Fibroblast of skin of left quadriceps (primary cell): ENCODE results near the gene PGLYRP1.

ENCODE experiments used
- DNase-seq, 2 experiments: peaks; one replicate each; pipeline ENCODE4 v3.0.0-alpha.2; 2013; ENCODE audit warnings: low read depth in 2 of 2

The PGLYRP1 gene

DNA sequence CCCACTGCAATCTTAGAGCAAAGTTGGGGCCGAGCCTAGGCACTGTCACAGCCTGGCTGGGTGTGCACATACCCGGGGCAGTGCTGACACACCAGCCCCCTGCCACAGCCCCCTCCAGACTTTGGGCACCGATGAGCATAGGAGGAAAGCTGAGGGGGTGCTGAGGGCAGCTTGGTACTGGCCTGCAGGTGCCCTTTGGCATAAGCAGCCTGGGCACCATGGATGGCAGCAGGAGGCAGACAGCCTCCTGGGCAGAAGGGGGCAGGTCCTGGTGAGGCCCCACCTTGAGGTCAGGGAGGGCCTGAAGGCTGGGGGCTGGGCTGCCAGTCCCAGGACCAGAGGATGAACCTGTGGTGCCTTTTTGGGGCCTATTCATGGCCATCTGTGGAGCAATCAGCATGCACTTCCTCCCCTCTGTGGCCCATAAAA lies 9.8 kb upstream of the PGLYRP1 start:
- no peak for DNase-seq

DNA sequence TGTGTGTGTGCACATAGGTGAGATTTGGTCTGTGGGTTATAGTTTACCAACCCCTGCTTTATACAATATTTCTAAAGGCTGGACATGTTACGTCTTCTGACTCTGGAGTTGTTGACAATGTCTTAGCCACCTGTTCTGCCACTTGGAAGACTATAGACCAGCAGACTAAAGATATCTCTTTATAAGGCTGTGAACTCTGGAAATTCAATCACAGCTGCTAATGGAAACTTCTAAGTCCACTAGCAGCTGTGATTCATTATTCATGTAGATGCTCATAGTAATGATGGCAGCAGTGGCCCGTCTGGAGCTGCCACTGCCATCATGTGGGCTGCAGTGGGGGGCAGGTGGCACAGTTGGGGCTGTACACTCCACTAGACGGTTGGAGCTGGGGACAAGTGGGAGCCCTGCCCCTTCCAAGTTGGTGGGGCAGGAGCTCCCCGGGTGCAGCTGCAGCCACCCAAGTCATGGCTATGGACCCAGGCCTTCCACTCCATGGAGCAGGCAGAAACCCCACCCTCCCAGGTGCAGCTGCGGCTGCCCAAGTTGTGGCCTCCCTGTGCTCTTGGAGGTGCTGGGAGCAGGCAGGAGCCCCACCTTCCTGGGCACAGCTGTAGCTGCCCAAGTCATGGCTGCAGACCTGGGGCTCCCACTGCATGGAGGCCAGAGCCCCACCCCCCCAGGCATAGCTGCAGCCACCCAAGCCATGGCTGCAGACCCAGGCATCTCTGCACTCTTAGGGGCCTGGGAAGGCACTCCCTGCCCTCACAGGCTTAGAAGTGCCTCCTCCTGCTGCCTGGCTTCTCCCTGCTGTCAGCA lies 9.1 kb upstream of the PGLYRP1 start:
- DNase-seq: no peak

DNA sequence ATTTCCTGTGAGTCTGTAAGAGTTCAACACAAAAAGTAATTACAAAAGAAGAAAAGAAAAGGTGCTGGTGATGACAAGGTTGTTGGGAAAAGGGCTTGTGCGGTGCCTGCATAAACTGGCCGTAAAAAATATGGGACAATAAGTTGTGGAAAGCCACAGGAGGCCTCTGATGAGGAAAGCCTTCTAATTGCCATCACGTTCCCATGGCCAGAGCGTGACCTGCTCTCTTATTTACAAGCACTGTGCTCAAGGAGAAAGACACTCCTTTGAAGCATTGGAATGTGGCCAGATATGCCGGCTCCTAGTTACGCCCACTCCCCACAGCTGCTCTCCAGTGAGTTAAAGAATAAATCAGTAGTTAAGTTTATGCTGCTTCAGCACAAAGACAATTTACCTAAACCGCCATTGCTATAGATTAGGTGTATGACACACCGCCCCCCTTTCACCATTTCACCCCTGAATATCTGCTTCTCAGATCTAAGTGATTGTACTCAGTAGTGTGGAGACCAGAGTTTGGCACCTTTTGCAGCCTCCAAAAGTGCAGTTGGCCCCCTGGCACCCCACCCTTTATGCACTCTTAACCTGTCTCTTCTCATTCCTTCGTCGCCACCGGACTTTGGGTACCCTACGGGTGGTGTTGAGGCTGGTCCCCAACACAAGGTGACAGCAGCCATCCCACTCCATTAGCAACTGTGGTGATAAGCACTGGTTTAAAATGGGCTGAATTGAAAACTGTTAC lies 8.1 kb upstream of the PGLYRP1 start:
- no peak for DNase-seq

DNA sequence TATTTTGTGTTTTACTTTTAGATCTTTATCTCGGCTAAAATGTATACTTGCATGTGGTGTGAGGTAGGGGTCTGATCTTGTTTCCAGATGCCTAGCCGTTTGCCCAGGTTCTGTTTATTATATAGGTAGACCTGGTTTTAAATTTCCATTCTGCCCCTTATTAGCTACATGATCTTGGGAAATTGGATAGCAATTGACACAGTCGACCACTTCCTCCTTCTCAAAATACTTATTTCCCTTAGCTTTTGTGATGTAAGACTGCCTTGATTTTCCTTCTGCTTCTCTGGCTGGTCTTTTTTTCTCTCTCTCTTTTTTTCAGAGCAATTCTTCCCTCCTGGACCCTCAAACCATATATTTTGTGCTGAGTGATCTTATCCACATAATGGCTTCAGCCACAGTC lies 3.0 kb upstream of the PGLYRP1 start:
- DNase-seq: no peak

DNA sequence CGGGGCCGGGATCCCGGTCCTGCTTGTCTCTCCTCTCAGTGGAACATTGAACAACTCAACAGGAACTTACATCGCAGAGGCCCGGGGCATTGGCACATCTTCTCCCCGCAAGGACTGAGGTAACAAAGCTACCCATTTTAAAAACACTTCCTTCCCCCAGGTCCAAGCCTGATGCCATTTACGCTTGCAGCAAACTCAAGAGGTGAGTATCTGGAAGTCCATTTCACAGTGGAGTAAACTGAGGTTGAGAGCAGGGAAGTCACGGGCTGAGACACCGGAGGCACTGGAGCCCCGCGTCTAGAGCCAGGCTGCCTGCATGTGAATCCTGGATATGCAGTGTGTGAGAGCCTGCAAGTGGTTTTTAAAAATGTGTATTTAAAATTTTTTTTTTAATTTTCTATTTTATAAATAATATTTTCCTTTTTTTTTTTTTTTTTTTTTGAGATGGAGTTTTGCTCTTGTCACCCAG lies 492 bp upstream of the PGLYRP1 start:
- no peak for DNase-seq

DNA sequence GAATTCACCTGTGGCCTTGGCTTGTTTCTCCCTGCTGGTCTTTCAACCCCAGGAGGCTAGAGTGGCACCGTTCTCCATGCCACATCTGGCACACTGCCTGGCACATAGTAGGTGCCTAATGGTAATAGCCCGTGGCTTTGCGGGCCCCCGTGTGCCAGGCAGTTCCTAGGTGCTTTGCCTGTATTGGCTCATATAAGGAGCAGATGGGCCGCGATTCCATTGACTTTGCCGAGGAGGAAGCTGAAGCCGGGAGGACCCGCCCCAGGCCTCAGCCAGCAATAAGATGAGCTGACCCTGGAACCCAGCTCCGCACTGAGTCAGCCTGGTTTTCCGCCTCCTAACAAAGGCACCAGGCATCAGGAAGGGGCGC lies 807 bp downstream of the PGLYRP1 start:
- no peak for DNase-seq

DNA sequence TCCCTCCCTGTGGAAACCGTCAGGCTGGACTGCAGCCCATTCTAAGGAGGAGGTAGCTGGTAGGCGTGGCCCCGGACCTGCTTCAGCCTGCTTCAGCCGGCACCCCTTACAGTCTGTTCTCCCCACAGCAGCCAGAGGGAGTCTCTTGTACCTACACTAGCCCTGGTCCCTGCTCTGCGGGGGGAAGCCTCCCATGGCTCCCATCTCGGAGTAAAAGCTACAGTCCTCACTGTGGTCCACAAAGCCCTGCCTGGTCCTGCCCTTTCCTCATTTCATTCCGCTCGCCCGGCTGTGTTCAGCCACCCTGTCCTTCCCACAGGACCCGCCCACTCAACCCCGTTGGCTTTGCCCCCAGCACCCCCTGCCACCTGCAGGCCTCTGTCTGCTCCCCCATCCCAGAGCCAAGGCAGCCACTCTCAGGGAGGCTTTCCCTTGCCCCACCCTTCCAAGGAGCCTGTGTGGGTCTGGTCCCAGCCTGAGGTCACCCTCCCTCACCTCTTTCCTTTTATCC lies 1.3 kb downstream of the PGLYRP1 start:
- no peak for DNase-seq

DNA sequence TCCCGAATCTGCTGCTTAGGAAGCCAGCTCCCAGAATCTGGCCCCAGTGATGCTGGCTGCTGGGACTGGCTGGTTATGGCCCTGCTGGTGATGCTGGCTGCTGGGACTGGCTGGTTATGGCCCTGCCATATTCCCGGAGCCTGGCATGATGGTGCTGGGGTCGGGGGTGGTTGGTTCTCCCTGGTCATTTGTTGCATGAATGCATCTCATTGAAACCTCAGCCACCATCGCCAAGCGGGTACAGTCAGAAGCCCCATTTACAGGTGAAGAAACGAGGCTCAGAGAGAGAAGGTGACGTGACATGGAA lies 2.1 kb downstream of the PGLYRP1 start:
- no peak for DNase-seq

DNA sequence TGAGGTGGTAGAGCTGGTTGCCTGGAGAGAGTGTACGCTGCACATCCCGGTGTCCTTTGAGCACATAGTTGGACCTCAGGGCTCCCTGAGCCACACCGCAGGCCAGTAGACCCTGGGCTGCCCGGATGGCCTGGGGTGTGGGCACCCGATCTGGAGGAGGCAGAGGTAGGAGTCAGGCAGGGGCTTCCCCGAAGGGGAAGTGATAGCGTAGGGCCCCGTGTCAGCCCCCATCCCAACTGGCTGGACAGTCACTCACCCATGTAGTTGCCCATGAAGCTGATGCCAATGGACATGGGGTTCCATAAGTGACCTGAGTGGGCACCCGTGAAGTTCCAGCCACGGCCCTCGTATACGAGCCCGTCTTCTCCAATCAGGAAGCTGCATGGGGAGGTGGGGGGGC lies 3.6 kb downstream of the PGLYRP1 start:
- no peak for DNase-seq

DNA sequence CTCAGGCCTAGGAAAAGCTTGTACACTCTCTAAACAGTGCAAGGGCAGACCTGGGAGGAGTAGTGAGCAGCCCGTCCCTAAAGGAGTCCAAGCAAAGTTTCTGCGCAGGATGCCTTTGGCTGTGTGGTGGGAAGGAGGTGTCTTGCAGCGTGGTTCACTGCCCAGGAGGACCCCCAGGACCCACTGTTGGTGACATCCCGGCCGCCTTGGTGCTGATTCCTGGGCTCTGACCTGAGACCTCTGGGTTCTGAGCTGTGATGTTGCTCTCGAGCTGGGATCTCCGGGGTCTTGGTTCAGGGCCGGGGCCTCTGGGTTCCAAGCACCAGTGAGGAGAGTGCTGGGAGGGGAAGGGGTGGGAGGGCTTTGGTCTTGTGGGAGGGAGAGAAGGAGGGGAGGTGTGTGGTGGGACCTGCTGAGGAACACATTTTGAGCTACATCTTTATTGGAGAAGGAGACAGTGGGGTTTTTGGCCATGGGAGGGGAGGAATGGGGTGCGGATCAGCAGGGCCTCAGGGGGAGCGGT lies 4.1 kb downstream of the PGLYRP1 start:
- no peak for DNase-seq

DNA sequence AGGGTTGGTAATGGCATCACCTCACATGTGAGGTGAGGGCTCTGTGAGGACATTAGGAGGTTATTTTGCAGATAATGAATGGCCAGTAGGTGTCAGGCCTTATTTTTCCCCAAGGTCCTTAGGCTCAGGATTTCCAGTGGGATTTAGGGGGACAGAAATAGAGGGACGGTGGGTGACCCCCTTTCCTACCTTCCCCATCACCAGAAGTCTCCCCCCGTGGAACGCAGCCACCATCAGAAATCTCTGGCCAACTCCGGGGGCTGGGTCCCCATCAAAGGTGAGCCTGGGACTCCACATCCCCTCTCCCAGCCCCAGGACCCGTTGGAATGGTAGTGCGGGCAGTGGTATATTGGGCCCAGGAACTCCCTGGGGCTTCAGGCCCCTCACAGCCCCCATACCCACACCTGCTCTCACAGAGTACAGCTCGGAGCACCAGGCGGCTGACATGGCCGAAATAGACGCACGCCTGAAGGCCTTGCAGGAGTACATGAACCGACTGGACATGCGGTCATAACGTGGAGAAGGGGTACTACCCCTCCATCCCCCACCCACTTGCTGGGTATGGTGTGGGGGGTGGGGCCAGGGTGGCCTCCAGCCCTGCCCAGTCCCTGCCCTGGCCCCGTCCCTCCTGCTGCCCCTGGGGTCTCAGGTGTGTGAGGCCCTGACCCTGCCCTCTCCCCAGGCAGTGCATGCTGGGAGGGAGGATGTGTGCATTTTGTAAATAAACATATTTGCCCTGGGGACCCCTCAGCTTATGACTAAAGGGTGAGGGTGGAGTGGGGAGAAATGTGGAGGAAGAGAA lies 4.8 kb downstream of the PGLYRP1 start:
- DNase-seq: no peak

DNA sequence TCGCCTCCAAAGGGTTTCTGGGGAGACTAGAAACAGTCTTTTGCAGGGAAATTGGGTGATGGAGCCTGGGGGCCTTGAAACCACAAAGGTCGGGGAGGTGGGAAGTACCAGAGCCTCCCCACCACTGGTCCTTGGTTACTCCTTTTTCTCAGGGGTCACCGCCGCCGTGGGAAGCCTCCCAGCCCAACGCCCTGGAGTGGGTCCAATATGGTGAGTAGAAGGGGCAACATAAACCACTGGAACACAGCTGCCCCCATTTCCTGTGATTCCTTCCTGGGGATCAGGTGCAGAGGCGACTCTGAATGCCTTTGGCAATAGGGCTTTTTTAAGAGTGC lies 5.8 kb downstream of the PGLYRP1 start:
- DNase-seq: no peak

DNA sequence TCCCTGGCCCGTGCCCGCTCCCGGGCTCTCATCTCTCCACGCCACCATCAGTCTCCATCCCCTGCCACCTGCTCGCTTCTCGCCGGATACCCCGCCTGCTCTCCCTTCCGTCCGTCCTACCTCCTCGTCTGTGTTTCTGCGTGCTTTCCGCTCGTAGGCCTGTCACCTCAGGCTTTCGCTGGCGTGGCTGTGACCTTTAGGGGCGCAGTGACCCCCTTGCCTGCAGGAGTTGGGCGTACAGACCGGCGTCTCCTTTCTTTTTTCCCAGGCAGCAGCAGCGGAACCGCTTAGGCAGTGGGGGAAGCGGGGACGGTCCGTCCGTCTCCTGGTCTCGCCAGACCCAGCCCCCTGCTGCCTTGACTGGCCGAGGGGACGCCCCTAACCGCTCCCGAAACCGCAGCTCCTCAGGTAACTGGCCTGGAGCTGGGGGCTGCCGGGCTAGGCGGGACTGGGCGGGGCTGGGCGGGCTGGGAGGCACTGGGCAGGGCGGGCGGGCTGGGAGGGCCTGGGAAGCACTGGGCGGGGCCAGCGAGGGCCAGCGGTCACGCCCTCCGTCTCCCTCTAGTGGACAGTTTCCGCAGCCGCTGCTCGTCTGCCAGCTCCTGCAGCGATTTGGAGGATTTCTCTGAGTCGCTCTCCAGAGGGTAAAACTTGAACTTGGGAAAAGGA lies 6.3 kb downstream of the PGLYRP1 start:
- peak; percentile 32 to 37 for DNase-seq

DNA sequence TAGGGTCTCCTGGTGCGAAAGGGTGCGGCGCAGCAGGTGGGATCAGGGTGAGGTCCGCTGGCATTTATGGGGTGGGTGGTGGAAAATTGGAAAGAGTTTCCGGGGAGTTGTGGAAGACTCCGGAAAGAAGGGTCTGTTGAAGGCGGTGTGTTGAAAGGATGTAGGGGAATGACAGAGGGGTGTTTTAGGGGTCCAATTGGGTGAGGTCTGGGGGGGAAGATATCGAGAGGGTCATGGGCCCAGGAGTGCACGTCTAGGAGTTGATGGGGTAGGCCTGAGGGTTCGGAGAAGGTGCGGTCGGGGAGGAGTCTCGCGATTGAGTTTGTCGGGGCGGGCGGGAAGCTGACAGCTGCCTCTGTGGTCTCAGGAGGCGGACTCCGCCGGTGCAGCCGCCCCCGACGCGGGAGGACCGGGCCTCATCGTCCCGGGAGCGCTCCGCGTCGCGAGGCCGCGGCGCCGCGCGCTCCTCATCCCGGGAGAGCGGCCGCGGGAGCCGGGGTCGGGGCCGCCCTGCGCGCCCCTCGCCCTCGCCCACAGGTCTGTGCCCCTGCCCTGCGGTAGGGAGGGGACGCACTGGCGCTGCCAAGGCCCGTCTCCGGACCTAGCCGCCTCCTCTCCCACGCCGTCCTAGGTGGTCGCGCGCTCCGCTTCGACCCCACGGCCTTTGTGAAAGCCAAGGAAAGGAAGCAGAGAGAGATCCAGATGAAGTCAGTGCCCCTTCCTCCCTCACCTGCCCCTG lies 7.0 kb downstream of the PGLYRP1 start:
- DNase-seq: no peak

DNA sequence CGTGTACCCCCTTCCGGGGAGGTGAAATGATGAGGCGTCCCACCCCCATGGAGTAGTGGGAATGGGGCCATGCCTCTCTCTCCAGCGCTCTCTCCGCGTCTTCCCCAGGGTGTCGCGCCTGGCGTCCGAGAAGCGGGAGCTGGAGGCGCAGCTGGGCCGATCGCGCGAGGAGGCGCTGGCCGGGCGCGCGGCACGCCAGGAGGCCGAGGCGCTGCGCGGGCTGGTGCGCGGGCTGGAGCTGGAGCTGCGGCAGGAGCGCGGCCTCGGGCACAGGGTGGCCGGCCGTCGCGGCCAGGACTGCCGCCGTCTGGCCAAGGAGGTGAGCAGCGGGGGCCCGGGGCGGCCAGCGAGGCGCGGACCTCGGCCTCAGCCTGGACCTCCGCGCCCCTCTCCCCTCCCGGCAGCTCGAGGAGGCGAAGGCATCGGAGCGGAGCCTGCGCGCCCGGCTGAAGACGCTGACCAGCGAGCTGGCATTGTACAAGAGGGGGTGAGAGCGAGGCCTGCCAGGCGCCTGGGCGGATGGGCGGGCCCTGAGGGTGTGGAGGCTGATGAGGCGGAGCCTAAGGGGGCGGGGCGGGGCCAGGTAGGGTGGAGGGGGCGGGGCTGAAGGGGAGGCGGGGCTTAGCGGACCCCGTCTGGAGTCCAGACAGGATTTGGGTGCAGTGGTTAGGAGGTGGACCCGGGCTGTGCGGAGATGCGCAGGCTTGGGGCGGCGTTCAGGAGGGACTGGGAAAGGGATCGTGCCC lies 7.7 kb downstream of the PGLYRP1 start:
- no peak for DNase-seq

DNA sequence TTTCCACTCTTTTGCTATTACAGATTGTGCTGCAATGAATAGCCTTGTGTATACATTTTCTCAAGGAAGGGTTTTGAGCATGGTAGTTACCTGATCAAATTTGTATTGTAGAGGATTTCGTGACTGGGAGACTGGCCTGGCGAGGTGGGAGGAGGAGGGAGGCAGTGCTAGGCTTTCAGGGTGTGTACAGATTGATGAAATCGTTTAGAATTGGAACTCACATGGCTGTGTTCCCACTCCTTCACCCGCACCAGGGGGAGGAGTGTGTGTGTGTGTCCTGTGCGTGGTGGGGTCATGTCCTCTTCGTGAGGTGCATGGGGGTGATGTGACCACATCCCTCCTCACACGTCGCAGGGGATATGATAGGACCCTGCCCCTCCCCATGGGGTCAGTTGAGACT lies 8.3 kb downstream of the PGLYRP1 start:
- DNase-seq: no peak

DNA sequence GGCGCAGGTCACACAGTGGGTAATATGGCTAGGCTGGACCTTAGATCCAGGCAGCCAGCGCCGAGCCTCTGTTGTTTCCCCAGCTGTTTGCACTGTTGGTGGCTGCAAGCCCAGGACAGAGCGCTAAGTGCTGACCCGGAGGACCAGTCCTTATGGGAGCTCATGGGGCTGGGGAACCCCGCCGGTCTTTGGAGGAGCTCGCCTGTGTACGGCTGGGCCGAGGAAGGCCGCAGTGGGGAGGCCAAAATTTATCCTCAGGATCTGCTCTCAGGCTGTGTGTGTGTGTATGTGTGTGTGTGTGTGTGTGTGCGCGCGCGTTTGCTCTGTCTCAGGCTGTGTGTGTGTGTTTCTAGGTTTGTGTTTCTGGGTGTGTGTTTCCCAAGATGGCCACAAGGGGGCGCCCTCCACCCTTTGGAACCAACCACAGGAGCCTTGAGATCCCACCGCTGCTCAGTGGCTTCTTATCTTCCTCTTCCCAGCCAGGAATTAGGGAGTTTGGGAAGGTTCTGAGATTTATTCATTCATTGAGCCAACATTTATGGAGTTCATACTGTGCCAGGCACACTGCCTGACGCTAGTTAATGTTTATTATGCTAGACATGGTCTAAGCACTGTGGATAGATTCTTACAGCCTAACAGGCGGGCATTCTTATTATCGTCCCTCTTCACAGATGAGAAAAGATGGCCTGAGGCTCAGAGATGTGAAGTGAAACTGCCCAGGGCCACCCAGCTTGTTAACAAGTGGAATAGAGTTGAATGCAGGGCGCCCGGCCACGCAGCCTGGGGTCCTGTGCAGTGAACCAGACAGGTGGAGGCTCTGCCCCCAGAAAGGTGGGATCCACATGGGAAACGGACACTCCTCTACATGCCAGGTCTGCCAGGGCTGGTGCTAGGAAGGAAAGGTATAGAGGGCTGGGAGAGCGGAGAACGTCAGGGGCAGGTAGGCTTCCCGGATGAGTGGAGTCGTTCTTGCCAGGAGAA lies 13.0 kb downstream of the PGLYRP1 start:
- DNase-seq: peak; percentile 22 to 30

DNA sequence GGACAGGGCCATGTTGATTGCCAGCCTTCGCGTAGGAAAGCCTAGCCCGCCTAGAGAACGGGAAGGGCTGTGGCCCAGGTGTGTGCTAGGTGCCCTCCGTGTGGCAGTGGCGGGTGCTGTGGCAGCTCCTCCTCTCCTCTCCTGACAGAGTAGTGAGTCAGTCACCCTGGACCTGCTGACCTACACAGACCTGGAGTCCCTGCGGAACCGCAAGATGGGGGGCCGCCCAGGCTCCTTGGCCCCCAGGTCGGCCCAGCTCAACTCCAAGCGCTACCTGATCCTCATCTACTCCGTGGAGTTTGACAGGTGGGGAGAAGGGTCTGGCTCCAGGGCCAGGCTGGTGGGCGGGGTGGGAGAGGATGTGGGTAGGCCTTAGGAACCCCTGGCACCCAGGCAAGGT lies 16.4 kb downstream of the PGLYRP1 start:
- DNase-seq: no peak

DNA sequence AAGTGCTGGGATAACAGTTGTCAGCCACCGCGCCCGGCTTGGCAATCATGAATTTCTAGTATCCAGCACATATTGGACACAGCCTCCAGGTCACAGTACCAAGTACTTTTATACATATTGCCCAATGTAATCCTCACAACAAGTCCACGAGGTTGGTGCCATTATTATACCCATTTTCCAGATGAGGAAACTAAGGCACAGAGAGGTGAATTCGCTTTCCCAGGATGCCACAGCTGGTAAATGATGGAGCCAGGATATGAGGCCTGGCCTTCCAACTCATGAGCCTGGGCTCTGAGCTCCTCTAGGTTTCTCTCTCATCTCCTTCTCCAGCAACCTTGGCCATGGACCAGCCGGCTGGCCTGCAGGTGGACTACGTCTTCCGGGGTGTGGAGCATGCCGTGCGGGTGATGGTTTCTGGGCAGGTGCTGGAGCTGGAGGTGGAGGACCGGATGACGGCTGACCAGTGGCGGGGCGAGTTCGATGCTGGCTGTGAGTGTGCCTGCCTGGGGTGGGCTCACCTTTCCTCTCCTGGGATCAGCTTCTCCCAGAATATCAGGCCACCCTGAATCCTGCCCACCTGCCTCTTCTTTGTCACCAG lies 20.1 kb downstream of the PGLYRP1 start:
- no peak for DNase-seq
